ENCODE results near the gene NOL6. TPM values are rescaled to one million over a fixed set of nuclear protein-coding genes. Genes with fewer than 3 reads are reported as not detected.

Gene NOL6
- total and polyA plus RNA-seq, 9 of the 15 experiments (the other 6 are each of a cell fraction or from before 2014, with no cell fraction given) = 7.7 to 58.9 (median 27.0) TPM

- TF ChIP-seq ZNF639 (CRISPR knock-in tag; conservative IDR thresholded peaks at IDR 0.05 in 1 of 2, IDR thresholded peaks at IDR 0.05 in 1 of 2) (no peak), TEAD4 (IDR thresholded peaks at IDR 0.05; ENCODE audit: low read length) (peak; percentile 17; the same call in 1 of the 2 replicates), TEAD4 (CRISPR knock-in tag; IDR thresholded peaks at IDR 0.05; ENCODE audit: borderline replicate concordance) (no peak), KDM1A (IDR thresholded peaks at IDR 0.05) (peak in 1 of 2 experiments; percentile 61; a peak in 2 of 4 replicates), POLR3A (IDR thresholded peaks at IDR 0.05; ENCODE audit: borderline replicate concordance, extremely low read depth, insufficient read depth, insufficient read length) (no peak), TRIM24 (IDR thresholded peaks at IDR 0.05) (no peak), TCF3 (CRISPR knock-in tag; IDR thresholded peaks at IDR 0.05) (peak; percentile 33; the same call in 1 of the 2 replicates), TBP (optimal IDR thresholded peaks at IDR 0.05; ENCODE audit: low read depth, low read length) (no peak), ZNF316 (IDR thresholded peaks at IDR 0.05) (no peak)
These were observed 36.5 kb downstream of the NOL6 start (continued) for GRCh38 chr9:33437205-33437604.

DNA sequence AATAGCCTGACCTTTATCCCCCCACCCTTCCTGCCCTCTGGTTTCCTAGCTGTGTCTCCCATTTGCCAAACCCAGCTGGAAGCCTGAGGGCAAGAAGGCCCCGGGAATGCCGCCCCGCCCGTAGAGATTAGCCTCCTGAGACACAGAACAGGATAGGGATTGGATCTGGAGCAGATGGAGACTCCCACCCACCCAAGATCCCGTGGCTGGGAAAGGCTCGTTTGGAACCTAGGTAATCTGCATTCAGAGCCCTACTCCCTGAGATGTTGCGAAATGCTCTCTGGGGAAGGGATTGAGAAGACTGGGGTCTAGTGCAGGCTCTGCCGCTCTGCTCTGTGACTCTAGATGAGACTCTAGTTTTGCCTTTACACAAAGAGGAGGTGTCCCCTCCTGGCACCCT is 37.3 kb downstream of the NOL6 start:
- Histone ChIP-seq H3K4me1 (replicated peaks in 1 of 2; ENCODE audit: control insufficient read depth in 2 of 2, insufficient read depth in 2 of 2, low read length in 2 of 2) (peaks cover 38 to 43% of the 10 kb centered on the region in 2 experiments), H3K9me3 (replicated peaks; ENCODE audit: control insufficient read depth, insufficient read depth, low read depth, low read length) (no peaks in the 10 kb centered on the region), H4K20me1 (replicated peaks; ENCODE audit: control insufficient read depth, insufficient read depth, low read length) (no peaks in the 10 kb centered on the region), H3K27me3 (ENCODE audit: control insufficient read depth in 2 of 2, insufficient read depth in 2 of 2, low read length in 2 of 2) (no peaks in the 10 kb centered on the region), H3K9me1 (ENCODE audit: control insufficient read depth, insufficient read depth, low read length) (no peaks in the 10 kb centered on the region), H3K79me2 (ENCODE audit: control insufficient read depth, insufficient read depth, low read length) (no peaks in the 10 kb centered on the region), H3K9ac (ENCODE audit: insufficient read depth in 1 of 2, low read depth in 2 of 2, low read length in 2 of 2) (peak overlapping the region; percentile 43 to 82; a peak in 2 of 4 replicates), H3K4me3 (no peak overlapping the region), H3K4me2 (ENCODE audit: insufficient read depth, low read length) (peak overlapping the region; percentile 31), H3K27ac (ENCODE audit: extremely low read depth, low read depth, low read length) (peak overlapping the region; percentile 63; the same call in 1 of the 3 replicates), H2AFZ (ENCODE audit: low read depth, low read length) (peak overlapping the region; percentile 75), H3K36me3 (ENCODE audit: control insufficient read depth, insufficient read depth, low read length) (no peaks in the 10 kb centered on the region)
- no peak for DNase-seq (ENCODE audit: extremely low read depth in 1 of 4, low spot score in 3 of 4)
- peak; percentile 53 for ATAC-seq
- no peak for TF ChIP-seq MTA3 (IDR thresholded peaks at IDR 0.05; ENCODE audit: borderline replicate concordance)
- TF ChIP-seq CEBPB (tag; IDR thresholded peaks at IDR 0.05) = peak; percentile 95
- peak; percentile 82 for TF ChIP-seq CEBPG (CRISPR knock-in tag; IDR thresholded peaks at IDR 0.05)
- peak; percentile 61 to 64; a peak in 2 of 4 replicates for TF ChIP-seq CEBPG (tag; conservative IDR thresholded peaks at IDR 0.05 in 1 of 2, IDR thresholded peaks at IDR 0.05 in 1 of 2)
- FAIRE-seq = no peak
- intact Hi-C loops (cut with micrococcal nuclease) = no loop called here
- ChIA-PET CTCF (ENCODE audit: low intra/inter-chr PET ratio) (no interaction called here), POLR2A (no interaction called here)
- WGBS (ENCODE audit: insufficient coverage, low coverage, missing lambda C conversion rate) = 38% methylated on average over 8 of the region's 8 CpGs
- BruUV-seq (replicated peaks) = no TSS peak
- in situ Hi-C loops (cut with MboI) = no loop called here
